ENCODE data around the gene MTPN.

The MTPN gene

DNA sequence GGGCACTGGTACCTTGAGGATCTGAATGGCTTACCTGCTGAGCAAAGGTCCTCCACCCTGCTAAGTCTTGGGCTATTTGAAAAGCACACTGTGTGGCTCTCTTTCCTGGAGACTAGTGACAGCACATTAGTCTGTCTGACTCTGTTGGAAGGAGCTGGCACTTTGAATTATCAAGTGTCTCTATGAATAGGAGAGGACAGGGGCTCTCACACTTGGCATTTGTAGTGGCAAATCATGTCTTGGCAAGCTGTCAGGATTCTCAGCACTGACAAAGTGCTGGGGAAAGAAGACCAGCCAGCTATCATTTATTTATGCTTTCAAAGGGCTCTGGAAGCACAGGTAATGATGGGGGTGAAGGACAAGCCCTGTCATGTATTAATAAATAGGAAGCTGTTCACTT is 62.8 kb downstream of the MTPN start:
- Histone ChIP-seq H3K9me3 (ENCODE audit: insufficient read depth, low read length) (no peaks in the 10 kb centered on the region), H3K79me2 (ENCODE audit: low read length) (no peaks in the 10 kb centered on the region), H4K20me1 (ENCODE audit: insufficient read depth, low read length) (no peaks in the 10 kb centered on the region), H3K4me1 (ENCODE audit: low read length) (no peaks in the 10 kb centered on the region), H3K27me3 (ENCODE audit: low read depth, low read length) (no peaks in the 10 kb centered on the region), H3K9ac (ENCODE audit: low read length) (no peak overlapping the region), H2AFZ (ENCODE audit: low read depth, low read length) (no peak overlapping the region), H3K4me3 (ENCODE audit: low read length) (no peak overlapping the region), H3K27ac (ENCODE audit: low read length) (no peak overlapping the region), H3K36me3 (replicated peaks; ENCODE audit: low read depth, low read length) (no peaks in the 10 kb centered on the region), H3K4me2 (ENCODE audit: low read length) (no peak overlapping the region)
- TF ChIP-seq EZH2phosphoT487 (IDR thresholded peaks at IDR 0.05; ENCODE audit: low read depth): no peak
- TF ChIP-seq CTCF (IDR thresholded peaks at IDR 0.05; ENCODE audit: low read depth, low read length): no peak

GRCh38 chr7:135913404-135913803 is 63.8 kb downstream of the MTPN start:
- Histone ChIP-seq H3K9ac (ENCODE audit: low read length) (no peak overlapping the region), H3K9me3 (ENCODE audit: insufficient read depth, low read length) (no peaks in the 10 kb centered on the region), H4K20me1 (ENCODE audit: insufficient read depth, low read length) (no peaks in the 10 kb centered on the region), H3K79me2 (ENCODE audit: low read length) (no peaks in the 10 kb centered on the region), H3K4me3 (ENCODE audit: low read length) (no peak overlapping the region), H2AFZ (ENCODE audit: low read depth, low read length) (no peak overlapping the region), H3K4me1 (ENCODE audit: low read length) (no peaks in the 10 kb centered on the region), H3K36me3 (replicated peaks; ENCODE audit: low read depth, low read length) (no peaks in the 10 kb centered on the region), H3K27ac (ENCODE audit: low read length) (no peak overlapping the region), H3K27me3 (ENCODE audit: low read depth, low read length) (no peaks in the 10 kb centered on the region), H3K4me2 (ENCODE audit: low read length) (no peak overlapping the region)
- TF ChIP-seq EZH2phosphoT487 (IDR thresholded peaks at IDR 0.05; ENCODE audit: low read depth): no peak
- TF ChIP-seq CTCF (IDR thresholded peaks at IDR 0.05; ENCODE audit: low read depth, low read length): no peak

DNA sequence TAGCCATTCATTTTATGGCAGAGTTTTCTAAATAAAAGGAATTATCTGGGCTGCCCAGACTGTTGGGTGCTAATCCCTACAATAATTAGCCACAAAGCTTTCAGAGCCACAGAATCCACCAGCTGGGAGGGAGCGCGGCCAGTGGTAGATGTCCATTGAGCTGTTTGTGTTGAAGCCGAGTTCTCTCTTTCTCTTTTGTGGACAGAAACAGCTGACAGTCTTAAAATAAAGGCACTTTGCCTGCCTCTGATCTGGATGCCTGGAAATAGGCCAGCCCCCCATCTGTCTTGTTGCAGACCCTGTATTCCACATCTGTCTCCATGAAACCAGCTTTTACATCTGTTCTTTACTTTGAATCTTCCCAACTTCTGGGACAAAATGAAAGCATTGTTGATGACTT is 66.1 kb downstream of the MTPN start:
- Histone ChIP-seq H3K79me2 (ENCODE audit: low read length) (no peaks in the 10 kb centered on the region), H3K4me3 (ENCODE audit: low read length) (no peak overlapping the region), H3K36me3 (replicated peaks; ENCODE audit: low read depth, low read length) (no peaks in the 10 kb centered on the region), H4K20me1 (ENCODE audit: insufficient read depth, low read length) (no peaks in the 10 kb centered on the region), H3K4me2 (ENCODE audit: low read length) (no peak overlapping the region), H3K9me3 (ENCODE audit: insufficient read depth, low read length) (no peaks in the 10 kb centered on the region), H2AFZ (ENCODE audit: low read depth, low read length) (no peak overlapping the region), H3K4me1 (ENCODE audit: low read length) (no peaks in the 10 kb centered on the region), H3K9ac (ENCODE audit: low read length) (no peak overlapping the region), H3K27me3 (ENCODE audit: low read depth, low read length) (no peaks in the 10 kb centered on the region), H3K27ac (ENCODE audit: low read length) (no peak overlapping the region)
- no peak for TF ChIP-seq CTCF (IDR thresholded peaks at IDR 0.05; ENCODE audit: low read depth, low read length)
- no peak for TF ChIP-seq EZH2phosphoT487 (IDR thresholded peaks at IDR 0.05; ENCODE audit: low read depth)

DNA sequence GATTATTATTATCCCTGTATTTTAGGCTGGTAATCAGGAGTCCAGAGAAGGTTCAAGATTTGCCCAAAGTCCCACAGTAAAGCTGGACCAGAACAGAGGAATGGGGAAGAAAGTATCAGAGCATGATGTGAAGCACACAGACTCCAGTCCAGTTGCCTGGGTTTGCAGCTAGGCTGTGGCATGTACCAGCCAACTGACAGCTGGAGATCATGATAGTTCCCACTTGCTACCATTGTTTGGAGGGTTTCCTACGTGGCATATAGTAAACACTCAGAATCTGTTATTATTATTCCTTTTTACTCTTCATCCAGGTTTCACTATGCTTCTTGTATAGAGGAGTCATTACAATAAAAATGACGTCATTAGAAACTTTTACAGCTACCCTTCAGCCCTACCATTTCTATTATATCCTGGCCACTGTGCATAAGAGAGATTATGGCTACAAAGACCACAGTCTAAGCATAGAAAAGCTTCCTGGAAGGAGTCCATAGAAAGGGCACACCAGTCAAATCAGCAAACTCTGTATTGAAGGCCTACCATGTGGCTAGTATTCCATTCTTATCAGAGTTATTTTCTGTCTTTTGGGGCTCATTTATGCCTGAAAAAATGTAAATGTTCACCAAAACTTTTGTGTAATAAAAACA is 66.6 kb downstream of the MTPN start:
- Histone ChIP-seq H2AFZ (ENCODE audit: low read depth, low read length) (no peak overlapping the region), H3K27ac (ENCODE audit: low read length) (no peak overlapping the region), H3K27me3 (ENCODE audit: low read depth, low read length) (no peaks in the 10 kb centered on the region), H3K36me3 (replicated peaks; ENCODE audit: low read depth, low read length) (no peaks in the 10 kb centered on the region), H4K20me1 (ENCODE audit: insufficient read depth, low read length) (no peaks in the 10 kb centered on the region), H3K4me3 (ENCODE audit: low read length) (no peak overlapping the region), H3K4me1 (ENCODE audit: low read length) (no peaks in the 10 kb centered on the region), H3K9ac (ENCODE audit: low read length) (no peak overlapping the region), H3K9me3 (ENCODE audit: insufficient read depth, low read length) (no peaks in the 10 kb centered on the region), H3K4me2 (ENCODE audit: low read length) (no peak overlapping the region), H3K79me2 (ENCODE audit: low read length) (no peaks in the 10 kb centered on the region)
- TF ChIP-seq EZH2phosphoT487 (IDR thresholded peaks at IDR 0.05; ENCODE audit: low read depth): no peak
- TF ChIP-seq CTCF (IDR thresholded peaks at IDR 0.05; ENCODE audit: low read depth, low read length): no peak

Measured in OCI-LY3 (cell line).